ENCODE measurements around the gene SH2D3A. TPM values are rescaled to one million over a fixed set of nuclear protein-coding genes. Genes with fewer than 3 reads are reported as not detected.

The SH2D3A gene
- total RNA-seq, 5 donors from 2014 or later (not counting 1 experiment from before 2014, with no cell fraction given): 61.7 to 83.7 (median 73.6) TPM

DNA sequence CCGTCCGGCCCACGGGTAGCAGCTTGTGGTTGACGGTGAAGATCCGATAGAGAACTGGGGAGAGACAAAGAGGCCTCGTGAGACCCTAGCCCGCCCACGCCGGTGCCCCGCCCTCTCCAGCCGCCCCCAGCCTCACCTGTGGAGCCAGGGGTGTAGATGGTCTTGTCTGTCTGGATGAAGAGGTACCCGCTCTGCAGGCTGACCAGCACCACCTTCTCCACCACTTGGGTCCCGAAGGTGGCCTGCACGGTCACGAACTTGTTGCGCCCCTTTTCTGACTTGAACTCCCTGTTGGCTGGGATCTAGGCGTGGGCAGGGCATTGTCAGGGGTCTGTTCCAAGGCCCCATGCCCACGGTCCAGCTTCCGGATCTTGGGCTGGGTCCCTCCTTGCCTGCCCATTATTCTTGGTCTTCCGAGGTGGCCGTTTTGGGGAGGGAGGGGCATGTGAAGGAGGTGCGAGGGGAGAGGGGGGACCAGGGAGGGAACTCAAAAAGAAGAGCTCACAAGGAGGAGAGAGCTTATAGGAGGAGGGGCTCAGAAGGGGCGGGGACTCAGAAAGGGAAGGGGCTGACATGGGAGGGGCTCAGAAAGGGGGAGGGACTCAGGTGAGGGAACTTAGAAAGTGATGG lies 49.0 kb downstream of the SH2D3A start:
- DNase-seq: peak in 1 of 35 experiments; percentile 15
- no peaks in the 10 kb centered on the region for H3K9me3 Mint-ChIP-seq
- no peaks in the 10 kb centered on the region for H3K36me3 ChIP-seq (ENCODE audit: control insufficient read depth in 2 of 2, extremely low read depth in 1 of 2, insufficient read depth in 1 of 2, low read length in 1 of 2)
- 84% methylated on average over 11 of the region's 23 CpGs for WGBS (ENCODE audit: insufficient coverage)
- ChIA-PET CTCF (no interaction called here), POLR2A (no interaction called here)
- H3K36me3 Mint-ChIP-seq: no peaks in the 10 kb centered on the region
- no peak overlapping the region for H3K27ac ChIP-seq (ENCODE audit: low read length)
- H3K4me3 ChIP-seq (ENCODE audit: control insufficient read depth in 1 of 2, extremely low read depth in 1 of 2, low read length in 1 of 2): no peak overlapping the region
- no peaks in the 10 kb centered on the region for H3K27me3 Mint-ChIP-seq
- no peaks in the 10 kb centered on the region for H3K9me3 ChIP-seq
- no peak overlapping the region for H3K4me3 Mint-ChIP-seq
- H3K27me3 ChIP-seq (replicated peaks in 1 of 2; ENCODE audit: control insufficient read depth in 2 of 2, extremely low read depth in 1 of 2, insufficient read depth in 2 of 2, low read length in 1 of 2): peaks cover 0 to 4% of the 10 kb centered on the region in 2 experiments
- H3K4me1 Mint-ChIP-seq: peaks cover 4 to 31% (median 19%) of the 10 kb centered on the region in 3 donors
- no peak for ATAC-seq (replicated peaks in 1 of 4)
- no peak overlapping the region for H3K27ac Mint-ChIP-seq
- H3K4me1 ChIP-seq (ENCODE audit: control insufficient read depth in 1 of 2, extremely low read depth in 1 of 2, insufficient read depth in 2 of 2, low read length in 2 of 2): peaks cover 1 to 3% of the 10 kb centered on the region in 2 experiments

DNA sequence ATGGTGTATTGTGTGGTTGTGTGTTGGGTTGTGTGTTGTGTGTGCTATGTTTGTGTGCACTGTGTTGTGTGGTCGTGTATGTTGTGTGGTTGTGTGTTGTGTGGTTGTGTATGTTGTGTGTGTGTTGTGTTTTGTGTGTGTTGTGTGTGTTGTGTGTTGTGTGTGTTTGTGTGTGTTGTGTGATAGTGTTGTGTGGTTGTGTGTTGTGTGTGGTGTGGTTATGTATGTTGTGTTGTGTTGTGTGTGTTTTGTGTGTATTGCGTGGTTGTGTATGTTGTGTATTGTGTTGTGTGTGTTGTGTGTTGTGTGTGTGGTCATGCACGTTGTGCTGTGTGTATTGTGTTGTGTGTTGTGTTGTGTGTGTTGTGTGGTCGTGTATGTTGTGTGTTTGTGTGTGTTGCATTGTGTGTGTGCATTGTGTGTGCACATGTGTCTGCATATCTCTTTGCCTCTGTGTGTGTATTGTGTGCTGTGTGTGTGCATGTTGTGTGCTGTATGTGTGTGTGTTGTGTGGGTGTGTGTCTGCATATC lies 49.7 kb downstream of the SH2D3A start:
- DNase-seq (no peak), ATAC-seq (replicated peaks in 1 of 4) (no peak)
- H3K27me3 ChIP-seq (replicated peaks in 1 of 2; ENCODE audit: control insufficient read depth in 2 of 2, extremely low read depth in 1 of 2, insufficient read depth in 2 of 2, low read length in 1 of 2): peaks cover 0 to 5% of the 10 kb centered on the region in 2 experiments
- no peak overlapping the region for H3K27ac ChIP-seq (ENCODE audit: low read length)
- no peak overlapping the region for H3K4me3 ChIP-seq (ENCODE audit: control insufficient read depth in 1 of 2, extremely low read depth in 1 of 2, low read length in 1 of 2)
- Mint-ChIP-seq H3K27ac (no peak overlapping the region), H3K36me3 (no peaks in the 10 kb centered on the region), H3K4me1 (peaks cover 2 to 31% (median 15%) of the 10 kb centered on the region in 3 donors), H3K4me3 (no peak overlapping the region), H3K27me3 (peaks cover 0 to 4% of the 10 kb centered on the region in 2 donors), H3K9me3 (no peaks in the 10 kb centered on the region)
- 73% methylated on average over 4 of the region's 4 CpGs for WGBS (ENCODE audit: insufficient coverage)
- no peaks in the 10 kb centered on the region for H3K4me1 ChIP-seq (ENCODE audit: control insufficient read depth in 1 of 2, extremely low read depth in 1 of 2, insufficient read depth in 2 of 2, low read length in 2 of 2)
- H3K36me3 ChIP-seq (ENCODE audit: control insufficient read depth in 2 of 2, extremely low read depth in 1 of 2, insufficient read depth in 1 of 2, low read length in 1 of 2): no peaks in the 10 kb centered on the region
- POLR2A ChIA-PET: no interaction called here
- no peaks in the 10 kb centered on the region for H3K9me3 ChIP-seq
- CTCF ChIA-PET: no interaction called here

DNA sequence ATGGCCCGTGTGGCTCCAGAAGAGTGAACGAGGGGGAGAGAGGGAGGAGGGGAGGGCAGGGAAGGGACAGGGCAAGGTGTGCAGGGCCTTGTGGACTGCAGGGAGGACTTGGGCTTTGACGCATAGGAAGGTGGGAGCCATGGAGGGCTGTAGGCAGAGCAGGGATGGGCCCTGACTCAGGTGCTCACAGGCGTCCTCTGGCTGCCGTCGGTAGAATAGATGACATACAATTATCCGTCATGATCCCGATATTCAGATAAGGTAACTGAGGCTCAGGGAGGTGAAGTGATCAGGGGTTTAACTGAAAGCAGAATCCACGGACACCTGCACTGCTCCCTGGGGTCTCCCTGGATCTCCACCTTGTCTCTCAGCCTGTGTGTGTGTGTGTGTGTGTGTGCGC lies 50.2 kb downstream of the SH2D3A start:
- H3K4me1 ChIP-seq (ENCODE audit: control insufficient read depth in 1 of 2, extremely low read depth in 1 of 2, insufficient read depth in 2 of 2, low read length in 2 of 2): no peaks in the 10 kb centered on the region
- H3K27ac ChIP-seq (ENCODE audit: low read length): no peak overlapping the region
- CTCF ChIA-PET: no interaction called here
- Mint-ChIP-seq H3K4me3 (no peak overlapping the region), H3K27ac (no peak overlapping the region), H3K4me1 (peaks cover 0 to 30% (median 10%) of the 10 kb centered on the region in 3 donors), H3K9me3 (no peaks in the 10 kb centered on the region), H3K27me3 (peaks cover 0 to 5% of the 10 kb centered on the region in 2 donors), H3K36me3 (no peaks in the 10 kb centered on the region)
- ATAC-seq (replicated peaks in 1 of 4): no peak
- H3K4me3 ChIP-seq (ENCODE audit: control insufficient read depth in 1 of 2, extremely low read depth in 1 of 2, low read length in 1 of 2): no peak overlapping the region
- peaks cover 0 to 5% of the 10 kb centered on the region in 2 experiments for H3K27me3 ChIP-seq (replicated peaks in 1 of 2; ENCODE audit: control insufficient read depth in 2 of 2, extremely low read depth in 1 of 2, insufficient read depth in 2 of 2, low read length in 1 of 2)
- WGBS (ENCODE audit: insufficient coverage): 85% methylated on average over 10 of the region's 10 CpGs
- DNase-seq: no peak
- no peaks in the 10 kb centered on the region for H3K36me3 ChIP-seq (ENCODE audit: control insufficient read depth in 2 of 2, extremely low read depth in 1 of 2, insufficient read depth in 1 of 2, low read length in 1 of 2)
- POLR2A ChIA-PET: no interaction called here
- no peaks in the 10 kb centered on the region for H3K9me3 ChIP-seq

DNA sequence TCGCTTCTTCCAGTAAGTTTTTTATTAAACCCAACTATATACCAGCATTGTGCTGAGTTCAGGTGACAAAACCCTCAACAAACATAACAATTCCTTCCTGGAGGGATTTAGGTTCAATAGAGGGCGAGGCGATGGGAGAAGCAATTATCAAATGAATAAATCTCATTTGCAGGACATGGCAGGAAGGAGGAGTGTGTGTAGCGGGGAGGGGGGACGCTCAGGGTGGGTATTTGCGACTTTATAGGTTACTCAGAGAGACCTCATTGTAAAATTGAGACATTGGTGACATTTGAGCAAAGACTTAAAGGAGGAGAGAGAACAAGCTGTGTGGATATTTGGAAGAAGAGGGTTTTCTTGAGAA lies 50.6 kb downstream of the SH2D3A start:
- Mint-ChIP-seq H3K4me3 (no peak overlapping the region), H3K9me3 (no peaks in the 10 kb centered on the region), H3K36me3 (no peaks in the 10 kb centered on the region), H3K4me1 (peaks cover 0 to 26% (median 6%) of the 10 kb centered on the region in 3 donors), H3K27me3 (peaks cover 0 to 5% of the 10 kb centered on the region in 2 donors), H3K27ac (no peak overlapping the region)
- ATAC-seq (replicated peaks in 1 of 4): no peak
- ChIA-PET POLR2A (no interaction called here), CTCF (no interaction called here)
- Histone ChIP-seq H3K9me3 (no peaks in the 10 kb centered on the region), H3K4me1 (ENCODE audit: control insufficient read depth in 1 of 2, extremely low read depth in 1 of 2, insufficient read depth in 2 of 2, low read length in 2 of 2) (no peaks in the 10 kb centered on the region), H3K27ac (ENCODE audit: low read length) (no peak overlapping the region), H3K4me3 (ENCODE audit: control insufficient read depth in 1 of 2, extremely low read depth in 1 of 2, low read length in 1 of 2) (no peak overlapping the region), H3K27me3 (replicated peaks in 1 of 2; ENCODE audit: control insufficient read depth in 2 of 2, extremely low read depth in 1 of 2, insufficient read depth in 2 of 2, low read length in 1 of 2) (peaks cover 0 to 7% of the 10 kb centered on the region in 2 experiments), H3K36me3 (ENCODE audit: control insufficient read depth in 2 of 2, extremely low read depth in 1 of 2, insufficient read depth in 1 of 2, low read length in 1 of 2) (no peaks in the 10 kb centered on the region)
- WGBS (ENCODE audit: insufficient coverage): 81% methylated on average over 3 of the region's 6 CpGs
- DNase-seq: no peak

DNA sequence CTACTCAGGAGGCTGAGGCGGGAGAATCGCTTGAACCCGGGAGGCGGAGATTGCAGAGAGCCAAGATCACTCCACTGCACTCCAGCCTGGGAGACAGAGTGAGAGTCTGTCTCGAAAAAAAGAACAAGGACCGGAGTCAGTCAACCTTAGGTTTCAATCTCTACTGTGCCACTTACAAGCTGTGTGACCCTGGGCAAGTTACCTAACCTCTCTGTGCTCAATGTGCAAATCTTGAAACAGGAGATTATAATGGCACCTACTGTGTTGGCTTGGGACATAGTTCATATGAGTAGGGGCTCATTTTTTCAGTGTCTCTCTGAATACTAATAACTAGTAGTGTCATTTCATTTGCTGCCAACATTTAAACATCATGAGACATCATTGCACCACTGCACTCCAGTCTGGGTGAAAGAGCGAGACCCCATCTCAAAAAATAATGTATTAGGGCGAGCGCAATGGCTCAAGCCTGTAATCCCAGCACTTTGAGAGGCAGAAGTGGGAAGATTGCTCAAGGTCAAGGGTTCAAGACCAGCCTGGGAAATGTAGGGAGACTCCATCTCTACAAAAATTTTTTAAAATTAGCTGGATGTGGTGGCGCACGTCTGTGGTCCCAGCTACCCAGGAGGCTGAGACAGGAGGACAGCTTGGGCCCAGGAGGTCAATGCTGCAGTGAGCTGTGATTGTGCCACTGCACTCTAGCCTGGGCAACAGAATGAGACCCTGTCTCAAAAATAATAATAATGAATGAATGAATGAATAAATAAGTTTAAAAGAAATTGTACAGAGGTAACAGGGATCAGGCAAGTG lies 52.3 kb downstream of the SH2D3A start:
- Mint-ChIP-seq H3K27ac (no peak overlapping the region), H3K27me3 (peaks cover 14 to 19% of the 10 kb centered on the region in 2 donors), H3K36me3 (no peaks in the 10 kb centered on the region), H3K4me3 (no peak overlapping the region), H3K4me1 (peaks cover 10 to 39% (median 16%) of the 10 kb centered on the region in 3 donors), H3K9me3 (no peaks in the 10 kb centered on the region)
- Histone ChIP-seq H3K27ac (ENCODE audit: low read length) (no peak overlapping the region), H3K27me3 (replicated peaks in 1 of 2; ENCODE audit: control insufficient read depth in 2 of 2, extremely low read depth in 1 of 2, insufficient read depth in 2 of 2, low read length in 1 of 2) (peaks cover 0 to 23% of the 10 kb centered on the region in 2 experiments), H3K4me1 (ENCODE audit: control insufficient read depth in 1 of 2, extremely low read depth in 1 of 2, insufficient read depth in 2 of 2, low read length in 2 of 2) (peaks cover 0 to 7% of the 10 kb centered on the region in 2 experiments), H3K9me3 (no peaks in the 10 kb centered on the region), H3K36me3 (ENCODE audit: control insufficient read depth in 2 of 2, extremely low read depth in 1 of 2, insufficient read depth in 1 of 2, low read length in 1 of 2) (no peaks in the 10 kb centered on the region), H3K4me3 (ENCODE audit: control insufficient read depth in 1 of 2, extremely low read depth in 1 of 2, low read length in 1 of 2) (no peak overlapping the region)
- DNase-seq (no peak), ATAC-seq (replicated peaks in 1 of 4) (no peak)
- POLR2A ChIA-PET: interaction anchor here in 1 of 2 donors (0.7 kb wide), 1 partner anchor 59 kb away, joined by 4 read pairs; no protein-coding TSS in a partner anchor
- 81% methylated on average over 6 of the region's 11 CpGs for WGBS (ENCODE audit: insufficient coverage)
- CTCF ChIA-PET: no interaction called here

DNA sequence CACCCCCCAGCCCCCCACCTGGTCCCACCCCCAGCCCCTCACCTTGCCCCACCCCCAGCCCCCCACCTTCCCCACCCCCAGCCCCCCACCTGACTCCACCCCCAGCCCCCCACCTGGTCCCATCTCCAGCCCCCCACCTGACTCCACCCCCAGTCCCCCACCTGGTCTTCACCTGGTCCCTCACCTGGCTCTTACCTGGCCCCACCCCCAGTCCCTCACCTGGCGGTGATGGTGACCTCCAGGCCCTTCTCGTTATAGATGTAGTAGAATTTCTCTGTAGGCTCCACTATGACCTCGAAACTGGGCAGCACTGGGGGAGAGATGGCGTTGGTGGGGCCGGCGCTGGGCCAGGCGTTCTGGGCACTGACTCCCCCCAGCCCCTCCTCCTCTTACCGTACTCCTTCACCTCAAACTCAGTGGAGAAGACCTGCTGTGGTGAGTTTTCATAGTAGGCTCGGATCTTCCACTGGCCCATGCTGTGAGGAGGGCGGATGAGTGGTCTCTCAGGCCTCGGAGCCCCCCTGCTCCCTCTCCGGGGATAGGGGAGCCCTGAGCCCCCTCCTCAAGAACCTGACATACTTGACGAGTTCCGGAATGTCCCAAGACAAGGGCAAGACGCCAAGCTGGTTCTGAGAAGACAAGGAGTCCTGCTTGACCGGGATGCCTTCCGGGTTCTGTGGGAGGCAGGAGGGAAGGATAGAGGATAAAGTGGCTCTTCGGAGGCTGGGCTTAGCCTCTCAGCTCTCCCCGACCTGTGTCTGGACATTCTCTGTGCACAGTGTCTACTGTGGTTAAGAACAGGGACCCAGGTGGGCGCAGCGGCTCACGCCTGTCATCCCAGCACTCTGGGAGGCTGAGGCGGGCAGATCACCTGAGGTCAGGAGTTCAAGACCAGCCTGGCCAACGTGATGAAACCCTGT lies 53.2 kb downstream of the SH2D3A start:
- no peaks in the 10 kb centered on the region for H3K36me3 Mint-ChIP-seq
- no peak overlapping the region for H3K27ac Mint-ChIP-seq
- peaks cover 0 to 7% of the 10 kb centered on the region in 2 experiments for H3K4me1 ChIP-seq (ENCODE audit: control insufficient read depth in 1 of 2, extremely low read depth in 1 of 2, insufficient read depth in 2 of 2, low read length in 2 of 2)
- H3K9me3 Mint-ChIP-seq: no peaks in the 10 kb centered on the region
- H3K9me3 ChIP-seq: no peaks in the 10 kb centered on the region
- H3K27ac ChIP-seq (ENCODE audit: low read length): no peak overlapping the region
- H3K4me1 Mint-ChIP-seq: peaks cover 10 to 34% (median 12%) of the 10 kb centered on the region in 3 donors
- ATAC-seq (replicated peaks in 1 of 4) (no peak), DNase-seq (no peak)
- ChIA-PET POLR2A (no interaction called here), CTCF (no interaction called here)
- H3K4me3 Mint-ChIP-seq: no peak overlapping the region
- H3K36me3 ChIP-seq (ENCODE audit: control insufficient read depth in 2 of 2, extremely low read depth in 1 of 2, insufficient read depth in 1 of 2, low read length in 1 of 2): no peaks in the 10 kb centered on the region
- no peak overlapping the region for H3K4me3 ChIP-seq (ENCODE audit: control insufficient read depth in 1 of 2, extremely low read depth in 1 of 2, low read length in 1 of 2)
- peaks cover 0 to 32% of the 10 kb centered on the region in 2 experiments for H3K27me3 ChIP-seq (replicated peaks in 1 of 2; ENCODE audit: control insufficient read depth in 2 of 2, extremely low read depth in 1 of 2, insufficient read depth in 2 of 2, low read length in 1 of 2)
- peaks cover 22 to 27% of the 10 kb centered on the region in 2 donors for H3K27me3 Mint-ChIP-seq
- WGBS (ENCODE audit: insufficient coverage): 76% methylated on average over 14 of the region's 24 CpGs
